Calu3 (cell line): ENCODE data around the gene SLC8A1. TPM values are rescaled to one million over a fixed set of nuclear protein-coding genes. Genes with fewer than 3 reads are reported as not detected.
A peak's percentile ranks its signal among the peaks of the same experiment; 100 is the strongest.

ENCODE experiments used
- BruUV-seq: library from RNA; stranded (reverse); fragments of 400-500 nt; replicated peaks from 2 replicates; lab custom pipeline; 2021; lab: Mats Ljungman, UMichigan
- CTCF ChIA-PET: fragments of 300-600 bp; sonication (Branson Sonifier 250); formaldehyde crosslinking; loops from one replicate; lab custom pipeline; 2022; ENCODE audit warnings: antibody characterized with exemption; lab: Charles Lee
- DNase-seq: peaks from one replicate; pipeline ENCODE4 v3.0.0; 2022
- H3K27ac Mint-ChIP-seq: one replicate; pipeline ENCODE4 v1.8.0; 2022; ENCODE audit warnings: mixed read lengths; ENCODE audit not compliant: unreplicated experiment
- H3K27me3 Mint-ChIP-seq: one replicate; pipeline ENCODE4 v1.8.0; 2022; ENCODE audit warnings: mixed read lengths; ENCODE audit not compliant: unreplicated experiment
- H3K36me3 Mint-ChIP-seq: one replicate; pipeline ENCODE4 v1.8.0; 2022; ENCODE audit warnings: mild to moderate bottlenecking, moderate library complexity, mixed read lengths; ENCODE audit not compliant: insufficient read depth, unreplicated experiment
- H3K4me1 Mint-ChIP-seq: one replicate; pipeline ENCODE4 v1.8.0; 2022; ENCODE audit warnings: mild to moderate bottlenecking, low read depth, mixed read lengths; ENCODE audit not compliant: unreplicated experiment
- H3K4me3 Mint-ChIP-seq: one replicate; pipeline ENCODE4 v1.8.0; 2022; ENCODE audit warnings: mild to moderate bottlenecking, low read depth, moderate library complexity, mixed read lengths; ENCODE audit not compliant: unreplicated experiment
- H3K9me3 Mint-ChIP-seq: one replicate; pipeline ENCODE4 v1.8.0; 2022; ENCODE audit warnings: low read depth, mixed read lengths; ENCODE audit not compliant: unreplicated experiment
- CTCF ChIP-seq: fragments of 200-600 bp; IDR thresholded peaks from one replicate; pipeline ENCODE4 v1.8.0; 2022; ENCODE audit warnings: antibody characterized with exemption; ENCODE audit not compliant: unreplicated experiment
- intact Hi-C: fragments of 100-400 bp; cut with micrococcal nuclease; formaldehyde crosslinking; loops from one replicate; pipeline ENCODE4 v1.10.0; 2022; ENCODE audit not compliant: unreplicated experiment
- total RNA-seq: library from RNA; stranded (reverse); gene quantifications from 2 replicates; pipeline ENCODE4 v1.2.3, GENCODE V29; 2022

SLC8A1 gene
- total RNA-seq, 1 experiment from 2014 or later: 0.05 TPM

GRCh38 chr2:40404517-40404916, 47.4 kb downstream of the SLC8A1 start:
- DNase-seq: no peak
- intact Hi-C loops: no loop called here
- no peak overlapping the region for H3K4me3 Mint-ChIP-seq
- peaks cover 36% of the 10 kb centered on the region for H3K4me1 Mint-ChIP-seq
- H3K36me3 Mint-ChIP-seq: no peaks in the 10 kb centered on the region
- CTCF ChIA-PET: interaction anchor here (1.3 kb wide), 1 partner anchor 13 kb away, joined by 4 read pairs; no protein-coding TSS in a partner anchor
- H3K9me3 Mint-ChIP-seq: peaks cover 3% of the 10 kb centered on the region
- no peak for TF ChIP-seq CTCF
- BruUV-seq: no TSS peak
- no peaks in the 10 kb centered on the region for H3K27me3 Mint-ChIP-seq
- H3K27ac Mint-ChIP-seq: no peak overlapping the region

- no TSS peak for BruUV-seq
- Mint-ChIP-seq H3K27me3 (no peaks in the 10 kb centered on the region), H3K27ac (no peak overlapping the region), H3K36me3 (no peaks in the 10 kb centered on the region), H3K9me3 (peaks cover 3% of the 10 kb centered on the region), H3K4me3 (no peak overlapping the region), H3K4me1 (peaks cover 36% of the 10 kb centered on the region)
- intact Hi-C loops: no loop called here
- DNase-seq: no peak
- CTCF ChIA-PET: interaction anchor here (1.3 kb wide), 2 partner anchors 9 to 14 kb away, joined by 3 to 4 read pairs; no protein-coding TSS in a partner anchor
- no peak for TF ChIP-seq CTCF
Observed at GRCh38 chr2:40403233-40403836, 48.6 kb downstream of the SLC8A1 start.

GRCh38 chr2:40401896-40402295, 50.0 kb downstream of the SLC8A1 start:
- TF ChIP-seq CTCF: no peak
- intact Hi-C loops: no loop called here
- CTCF ChIA-PET: no interaction called here
- Mint-ChIP-seq H3K27me3 (no peaks in the 10 kb centered on the region), H3K36me3 (no peaks in the 10 kb centered on the region), H3K4me1 (peaks cover 36% of the 10 kb centered on the region), H3K4me3 (no peak overlapping the region), H3K9me3 (peaks cover 3% of the 10 kb centered on the region), H3K27ac (peak overlapping the region; percentile 46)
- peak; percentile 61 for DNase-seq
- no TSS peak for BruUV-seq

GRCh38 chr2:40400336-40400953, 51.4 kb downstream of the SLC8A1 start:
- no peak for DNase-seq
- peak overlapping the region; percentile 45 for H3K27ac Mint-ChIP-seq
- TF ChIP-seq CTCF: no peak
- intact Hi-C loops: no loop called here
- H3K27me3 Mint-ChIP-seq: no peaks in the 10 kb centered on the region
- H3K4me1 Mint-ChIP-seq: peaks cover 41% of the 10 kb centered on the region
- H3K36me3 Mint-ChIP-seq: no peaks in the 10 kb centered on the region
- no TSS peak for BruUV-seq
- H3K9me3 Mint-ChIP-seq: peaks cover 3% of the 10 kb centered on the region
- no peak overlapping the region for H3K4me3 Mint-ChIP-seq
- CTCF ChIA-PET: no interaction called here
